H9 (cell line): ENCODE results near the gene ATP2B2. TPM values are rescaled to one million over a fixed set of nuclear protein-coding genes. Genes with fewer than 3 reads are reported as not detected.

Experiments
- DNase-seq: peaks from one replicate; pipeline ENCODE4 v3.0.0-alpha.2; 2017
- H2AFZ ChIP-seq: one replicate; pipeline ENCODE4 v1.6.1; 2013; ENCODE audit warnings: mild to moderate bottlenecking, low read length, control low read depth, moderate library complexity
- H2AK5ac ChIP-seq: 2 replicates; pipeline ENCODE4 v1.6.1; 2013; ENCODE audit warnings: low read length, control low read depth, mixed read lengths; ENCODE audit not compliant: insufficient read length
- H2BK120ac ChIP-seq: one replicate; pipeline ENCODE4 v1.6.1; 2013; ENCODE audit warnings: low read depth, mild to moderate bottlenecking, low read length, control low read depth, inconsistent platforms; ENCODE audit not compliant: poor library complexity, severe bottlenecking
- H2BK12ac ChIP-seq: 2 replicates; pipeline ENCODE4 v1.6.1; 2013; ENCODE audit warnings: low read length, control low read depth, mixed read lengths, low read depth; ENCODE audit not compliant: insufficient read length
- H2BK15ac ChIP-seq: 2 replicates; pipeline ENCODE4 v1.6.1; 2013; ENCODE audit warnings: low read depth, low read length, control low read depth
- H2BK20ac ChIP-seq: one replicate; pipeline ENCODE4 v1.6.1; 2013; ENCODE audit warnings: low read depth, mild to moderate bottlenecking, low read length, control low read depth, inconsistent platforms; ENCODE audit not compliant: poor library complexity, severe bottlenecking
- H2BK5ac ChIP-seq: 2 replicates; pipeline ENCODE4 v1.6.1; 2013; ENCODE audit warnings: low read length, control low read depth, mixed read lengths; ENCODE audit not compliant: insufficient read length
- H3K14ac ChIP-seq: 2 replicates; pipeline ENCODE4 v1.6.1; 2013; ENCODE audit warnings: low read length, control low read depth; ENCODE audit not compliant: insufficient read depth
- H3K18ac ChIP-seq: 2 replicates; pipeline ENCODE4 v1.6.1; 2013; ENCODE audit warnings: low read depth, mild to moderate bottlenecking, mixed read lengths, low read length, control low read depth; ENCODE audit not compliant: insufficient read length
- H3K23ac ChIP-seq: 2 replicates; pipeline ENCODE4 v1.6.1; 2013; ENCODE audit warnings: low read length, control low read depth, mixed read lengths, low read depth; ENCODE audit not compliant: insufficient read length
- H3K23me2 ChIP-seq: 2 replicates; pipeline ENCODE4 v1.6.1; 2013; ENCODE audit warnings: low read depth, mild to moderate bottlenecking, mixed read lengths, low read length, control low read depth; ENCODE audit not compliant: insufficient read length, poor library complexity, severe bottlenecking
- H3K27ac ChIP-seq: 2 replicates; pipeline ENCODE4 v1.5.1; 2013; ENCODE audit warnings: low read length, control low read depth, mixed read lengths, low read depth; ENCODE audit not compliant: insufficient read length
- H3K27me3 ChIP-seq: 2 replicates; pipeline ENCODE4 v1.6.1; 2013; ENCODE audit warnings: low read length, control low read depth, inconsistent platforms; ENCODE audit not compliant: insufficient read depth
- H3K4ac ChIP-seq: 2 replicates; pipeline ENCODE4 v1.6.1; 2013; ENCODE audit warnings: low read depth, mild to moderate bottlenecking, control low read depth, inconsistent platforms, low read length, moderate library complexity
- H3K4me1 ChIP-seq: 2 replicates; pipeline ENCODE4 v1.6.1; 2013; ENCODE audit warnings: low read length, control low read depth, inconsistent platforms; ENCODE audit not compliant: insufficient read depth
- H3K4me2 ChIP-seq: 2 replicates; pipeline ENCODE4 v1.6.1; 2013; ENCODE audit warnings: low read length, control low read depth, mixed read lengths; ENCODE audit not compliant: insufficient read length, insufficient read depth
- H3K56ac ChIP-seq: 2 replicates; pipeline ENCODE4 v1.6.1; 2013; ENCODE audit warnings: low read depth, mild to moderate bottlenecking, mixed read lengths, low read length, control low read depth; ENCODE audit not compliant: insufficient read length
- H3K79me1 ChIP-seq: 2 replicates; pipeline ENCODE4 v1.6.1; 2013; ENCODE audit warnings: low read depth, mild to moderate bottlenecking, moderate library complexity, low read length, control low read depth, inconsistent platforms; ENCODE audit not compliant: insufficient read depth, poor library complexity, severe bottlenecking
- H3K79me2 ChIP-seq: 2 replicates; pipeline ENCODE4 v1.6.1; 2013; ENCODE audit warnings: low read length, control low read depth, inconsistent platforms; ENCODE audit not compliant: insufficient read depth
- H3K9ac ChIP-seq: 2 replicates; pipeline ENCODE4 v1.6.1; 2013; ENCODE audit warnings: low read length, control low read depth, mixed read lengths; ENCODE audit not compliant: insufficient read length; ENCODE audit errors: extremely low read depth
- H3K9me3 ChIP-seq: one replicate; pipeline ENCODE4 v1.6.1; 2013; ENCODE audit warnings: low read depth, low read length, inconsistent platforms; ENCODE audit not compliant: control insufficient read depth
- H3T11ph ChIP-seq: one replicate; pipeline ENCODE4 v1.6.1; 2013; ENCODE audit warnings: mild to moderate bottlenecking, low read length, control low read depth, inconsistent platforms
- H4K20me1 ChIP-seq: one replicate; pipeline ENCODE4 v1.6.1; 2013; ENCODE audit not compliant: control insufficient read depth, insufficient read length, insufficient read depth
- H4K5ac ChIP-seq: 2 replicates; pipeline ENCODE4 v1.6.1; 2013; ENCODE audit warnings: low read depth, mild to moderate bottlenecking, mixed read lengths, low read length, control low read depth; ENCODE audit not compliant: insufficient read length
- H4K8ac ChIP-seq: replicated peaks from 2 replicates; pipeline ENCODE4 v1.6.1; 2013; ENCODE audit warnings: low read length, control low read depth, mixed read lengths, low read depth; ENCODE audit not compliant: insufficient read length
- H4K91ac ChIP-seq: 2 replicates; pipeline ENCODE4 v1.6.1; 2013; ENCODE audit warnings: low read depth, mild to moderate bottlenecking, moderate library complexity, mixed read lengths, low read length, control low read depth; ENCODE audit not compliant: insufficient read length
- H3K27ac Mint-ChIP-seq, 3 experiments: 2 replicates in 2 of 3; 3 replicates in 1 of 3; pipeline ENCODE4 v1.8.0; 2020 to 2021; ENCODE audit warnings: mixed read lengths in 3 of 3, mild to moderate bottlenecking in 1 of 3, moderate library complexity in 1 of 3
- H3K27me3 Mint-ChIP-seq: 2 replicates; pipeline ENCODE4 v1.8.0; 2021; ENCODE audit warnings: low read depth, mild to moderate bottlenecking, moderate library complexity, mixed read lengths
- H3K36me3 Mint-ChIP-seq, 3 experiments: 2 replicates in 2 of 3; 3 replicates in 1 of 3; pipeline ENCODE4 v1.8.0; 2020 to 2021; ENCODE audit warnings: low read depth in 3 of 3, mixed read lengths in 3 of 3; ENCODE audit not compliant: insufficient read depth in 1 of 3
- H3K4me1 Mint-ChIP-seq, 2 experiments: 2 replicates each; pipeline ENCODE4 v1.8.0; 2020; ENCODE audit warnings: mixed read lengths in 2 of 2
- H3K4me3 Mint-ChIP-seq, 2 experiments: 2 replicates in 1 of 2; 3 replicates in 1 of 2; pipeline ENCODE4 v1.8.0; 2020 to 2021; ENCODE audit warnings: mild to moderate bottlenecking in 2 of 2, mixed read lengths in 2 of 2, moderate library complexity in 1 of 2
- H3K9me3 Mint-ChIP-seq, 2 experiments: 2 replicates in 1 of 2; 3 replicates in 1 of 2; pipeline ENCODE4 v1.8.0; 2020; ENCODE audit warnings: mild to moderate bottlenecking in 2 of 2, mixed read lengths in 2 of 2, moderate library complexity in 1 of 2
- WGBS: extraction: QIAGEN DNeasy Blood & Tissue Kit; methylation state at CpG from one replicate; pipeline ENCODE4 v1.1.7; 2013; ENCODE audit warnings: missing lambda C conversion rate, low lambda C conversion rate, mixed read lengths; ENCODE audit not compliant: insufficient read length; ENCODE audit errors: extremely low coverage; 5-methylcytosine and 5-hydroxymethylcytosine counted together
- total RNA-seq: library from RNA; stranded (reverse); gene quantifications from 2 replicates; pipeline ENCODE4 v1.2.1, GENCODE V29; 2021
- TF ChIP-seq, protein P1 (sequence below): fragments of 200-600 bp; sonication (generic); conservative IDR thresholded peaks from 3 replicates; pipeline ENCODE4 v1.8.0; 2021; ENCODE audit warnings: antibody characterized with exemption, mild to moderate bottlenecking

ATP2B2 gene
- total RNA-seq, 1 experiment from 2014 or later = 0.33 TPM

DNA sequence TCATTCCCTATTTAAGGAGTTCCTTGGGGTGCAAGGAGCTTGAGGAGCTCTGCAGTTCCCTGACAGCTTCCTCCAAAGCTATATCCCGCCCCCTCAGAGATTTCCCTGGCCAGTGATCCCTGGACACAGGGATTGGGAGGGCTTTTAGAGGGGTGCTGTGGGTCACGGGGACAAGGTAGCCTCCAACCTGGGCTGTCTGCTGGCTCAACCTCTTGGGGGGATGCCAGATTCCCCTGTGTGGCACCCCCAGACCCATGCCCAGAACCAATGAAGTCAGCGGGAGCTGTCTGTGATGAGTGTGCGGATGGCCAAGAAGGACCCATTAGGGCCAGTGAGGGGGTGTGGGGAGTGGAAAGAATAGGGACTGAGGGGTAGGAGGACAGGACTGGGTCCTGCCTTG, 21.0 kb upstream of the ATP2B2 start:
- Histone ChIP-seq H2AK5ac (no peak overlapping the region), H3K27me3 (no peaks in the 10 kb centered on the region), H3K4me2 (no peak overlapping the region), H3K27ac (no peak overlapping the region), H3K23ac (no peak overlapping the region), H4K8ac (no peak overlapping the region), H3K9ac (no peak overlapping the region), H2AFZ (no peak overlapping the region), H3K79me1 (no peaks in the 10 kb centered on the region), H2BK15ac (no peak overlapping the region), H2BK120ac (no peak overlapping the region), H3K4me1 (no peaks in the 10 kb centered on the region), H3K18ac (no peak overlapping the region), H3K9me3 (no peaks in the 10 kb centered on the region), H3K23me2 (no peaks in the 10 kb centered on the region), H3K4ac (no peak overlapping the region), H3K56ac (no peak overlapping the region), H2BK12ac (no peak overlapping the region), H4K91ac (no peak overlapping the region), H4K5ac (no peak overlapping the region), H3T11ph (no peak overlapping the region), H2BK5ac (no peak overlapping the region), H3K14ac (no peak overlapping the region; the same call in 1 of the 2 replicates), H4K20me1 (no peaks in the 10 kb centered on the region), H3K79me2 (no peaks in the 10 kb centered on the region), H2BK20ac (no peak overlapping the region)
- H3K9me3 Mint-ChIP-seq = no peaks in the 10 kb centered on the region
- peaks cover 22% of the 10 kb centered on the region for H3K27me3 Mint-ChIP-seq
- H3K4me3 Mint-ChIP-seq = no peak overlapping the region
- no peak overlapping the region for H3K27ac Mint-ChIP-seq
- no CpG with 5 or more reads among the region's 4 CpGs for WGBS
- DNase-seq = no peak
- no peaks in the 10 kb centered on the region for H3K36me3 Mint-ChIP-seq
- TF ChIP-seq, protein P1, sequence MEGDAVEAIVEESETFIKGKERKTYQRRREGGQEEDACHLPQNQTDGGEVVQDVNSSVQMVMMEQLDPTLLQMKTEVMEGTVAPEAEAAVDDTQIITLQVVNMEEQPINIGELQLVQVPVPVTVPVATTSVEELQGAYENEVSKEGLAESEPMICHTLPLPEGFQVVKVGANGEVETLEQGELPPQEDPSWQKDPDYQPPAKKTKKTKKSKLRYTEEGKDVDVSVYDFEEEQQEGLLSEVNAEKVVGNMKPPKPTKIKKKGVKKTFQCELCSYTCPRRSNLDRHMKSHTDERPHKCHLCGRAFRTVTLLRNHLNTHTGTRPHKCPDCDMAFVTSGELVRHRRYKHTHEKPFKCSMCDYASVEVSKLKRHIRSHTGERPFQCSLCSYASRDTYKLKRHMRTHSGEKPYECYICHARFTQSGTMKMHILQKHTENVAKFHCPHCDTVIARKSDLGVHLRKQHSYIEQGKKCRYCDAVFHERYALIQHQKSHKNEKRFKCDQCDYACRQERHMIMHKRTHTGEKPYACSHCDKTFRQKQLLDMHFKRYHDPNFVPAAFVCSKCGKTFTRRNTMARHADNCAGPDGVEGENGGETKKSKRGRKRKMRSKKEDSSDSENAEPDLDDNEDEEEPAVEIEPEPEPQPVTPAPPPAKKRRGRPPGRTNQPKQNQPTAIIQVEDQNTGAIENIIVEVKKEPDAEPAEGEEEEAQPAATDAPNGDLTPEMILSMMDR = no peak
- no peaks in the 10 kb centered on the region for H3K4me1 Mint-ChIP-seq
